GM12878 (cell line): ENCODE data around the gene NT5M.
"Not testable (repeated sequence)": the region's sequence is repeated elsewhere in the genome, so short reads cannot be mapped to it uniquely, and the experiment has no call there.

Source experiments
- RAD21 ChIP-seq: IDR thresholded peaks from 2 replicates; pipeline ENCODE4 v1.6.1; 2011; ENCODE audit warnings: mild to moderate bottlenecking, low read depth, low read length, moderate library complexity; ENCODE audit not compliant: insufficient read depth
- RCOR1 ChIP-seq: conservative IDR thresholded peaks from 2 replicates; pipeline ENCODE4 v1.6.1; 2012; ENCODE audit warnings: low read depth, low read length, improper control_type of control experiment
- REST ChIP-seq: IDR thresholded peaks from 2 replicates; pipeline ENCODE4 v1.6.1; 2012; ENCODE audit warnings: mild to moderate bottlenecking, low read depth, low read length
- SRF ChIP-seq, 2 experiments: IDR thresholded peaks; 2 replicates each; pipeline ENCODE4 v1.6.1; 2011; ENCODE audit warnings: low read depth in 2 of 2, low read length in 2 of 2, mild to moderate bottlenecking in 1 of 2, moderate library complexity in 1 of 2
- ZNF592 ChIP-seq: fragments of 450-650 bp; IDR thresholded peaks from 2 replicates; pipeline ENCODE4 v1.6.1; 2017; ENCODE audit warnings: mild to moderate bottlenecking, moderate library complexity

- not testable (repeated sequence) for TF ChIP-seq ZNF592; RCOR1; REST; RAD21; SRF (IDR thresholded peaks at IDR 0.05; ENCODE audit: low read depth in 2 of 2, low read length in 2 of 2)
These were observed 80.5 kb downstream of the NT5M start for GRCh38 chr17:17383431-17384290.
